Keratinocyte (primary cell): ENCODE measurements around the gene MLXIPL. TPM values are rescaled to one million over a fixed set of nuclear protein-coding genes. Genes with fewer than 3 reads are reported as not detected.

Source experiments
- DNase-seq: peaks from one replicate; pipeline ENCODE4 v3.0.0-alpha.2; 2011; ENCODE audit warnings: low read depth, missing footprints, low spot score
- FAIRE-seq: peaks from 2 replicates; lab custom pipeline; 2011; peaks lifted over from hg19 to GRCh38; lab: Jason Lieb, UNC
- H2AFZ ChIP-seq: 2 replicates; pipeline ENCODE4 v1.6.0; 2012; ENCODE audit warnings: low read length, control low read depth, inconsistent platforms; ENCODE audit not compliant: control insufficient read depth
- H3K27ac ChIP-seq: 2 replicates; pipeline ENCODE4 v1.5.1; 2011; ENCODE audit warnings: low read length; ENCODE audit not compliant: control insufficient read depth, insufficient read depth
- H3K27me3 ChIP-seq: 3 replicates; pipeline ENCODE4 v1.6.0; 2011; ENCODE audit warnings: low read length; ENCODE audit not compliant: control insufficient read depth, insufficient read depth; ENCODE audit errors: extremely low read depth
- H3K36me3 ChIP-seq, 2 experiments: 2 replicates in 1 of 2; 3 replicates in 1 of 2; pipeline ENCODE4 v1.5.1; 2011; ENCODE audit warnings: low read length in 2 of 2, mild to moderate bottlenecking in 1 of 2; ENCODE audit not compliant: control insufficient read depth in 2 of 2, insufficient read depth in 2 of 2; ENCODE audit errors: extremely low read depth in 1 of 2
- H3K4me1 ChIP-seq: 3 replicates; pipeline ENCODE4 v1.5.1; 2011; ENCODE audit warnings: low read length; ENCODE audit not compliant: control insufficient read depth, insufficient read depth; ENCODE audit errors: extremely low read depth
- H3K4me2 ChIP-seq: 3 replicates; pipeline ENCODE4 v1.6.0; 2011; ENCODE audit warnings: low read depth, low read length; ENCODE audit not compliant: control insufficient read depth, insufficient read depth; ENCODE audit errors: extremely low read depth
- H3K4me3 ChIP-seq, 3 experiments: fragments of 200-600 bp in 1 of 3; sonication (generic) in 1 of 3; 2 replicates in 2 of 3; 3 replicates in 1 of 3; pipeline ENCODE4 v1.5.1; 2011 to 2016; ENCODE audit warnings: low read length in 3 of 3, mild to moderate bottlenecking in 3 of 3, control low read depth in 2 of 3, inconsistent platforms in 1 of 3, low read depth in 1 of 3, mixed read lengths in 1 of 3, mixed run types in 1 of 3, moderate library complexity in 1 of 3; ENCODE audit not compliant: control insufficient read depth in 2 of 3, insufficient read depth in 2 of 3; ENCODE audit errors: extremely low read depth in 1 of 3
- H3K79me2 ChIP-seq: 2 replicates; pipeline ENCODE4 v1.6.0; 2012; ENCODE audit warnings: low read length; ENCODE audit not compliant: control insufficient read depth, insufficient read depth
- H3K9ac ChIP-seq: 3 replicates; pipeline ENCODE4 v1.6.0; 2011; ENCODE audit warnings: low read length; ENCODE audit not compliant: control insufficient read depth, insufficient read depth; ENCODE audit errors: extremely low read depth
- H3K9me1 ChIP-seq: 3 replicates; pipeline ENCODE4 v1.6.0; 2011; ENCODE audit warnings: low read length; ENCODE audit not compliant: control insufficient read depth, insufficient read depth; ENCODE audit errors: extremely low read depth
- H3K9me3 ChIP-seq: 2 replicates; pipeline ENCODE4 v1.5.1; 2012; ENCODE audit warnings: low read depth, low read length; ENCODE audit not compliant: control insufficient read depth
- H4K20me1 ChIP-seq: 3 replicates; pipeline ENCODE4 v1.6.0; 2011; ENCODE audit warnings: low read length; ENCODE audit not compliant: control insufficient read depth, insufficient read depth; ENCODE audit errors: extremely low read depth
- CTCF ChIP-seq, 3 experiments: IDR thresholded peaks in 1 of 3; conservative IDR thresholded peaks in 1 of 3; optimal IDR thresholded peaks in 1 of 3; 2 replicates in 2 of 3; 3 replicates in 1 of 3; pipeline versions ENCODE3 to v1.5.1; 2011; ENCODE audit warnings: low read length in 3 of 3, mild to moderate bottlenecking in 3 of 3, moderate library complexity in 2 of 3, control low read depth in 1 of 3, inconsistent platforms in 1 of 3; ENCODE audit not compliant: insufficient read depth in 2 of 3; ENCODE audit errors: extremely low read depth in 1 of 3
- EZH2 ChIP-seq: IDR thresholded peaks from one replicate; pipeline ENCODE4 v1.6.1; 2012; ENCODE audit warnings: inconsistent platforms, mild to moderate bottlenecking, low read length, moderate library complexity
- dilution Hi-C: fragments of 300-500 bp; cut with MboI; formaldehyde crosslinking; loops from one replicate; pipeline ENCODE4 v1.7.0; 2020; ENCODE audit warnings: low sequenced_read_pairs; ENCODE audit not compliant: extremely low pct_ligation_motif_present
- polyA plus RNA-seq, 5 experiments: library from polyadenylated mRNA; depleted of rRNA in 3 of 5; stranded (reverse) in 3 of 5; stranded (forward) in 1 of 5; unstranded in 1 of 5; fragments of >200 nt; gene quantifications; 1 replicate in 1 of 5; 2 replicates in 3 of 5; 3 replicates in 1 of 5; pipeline versions ENCODE4 v1.2.1 to v1.2.3, GENCODE V29; 2011 to 2012; ENCODE audit warnings: missing spikeins in 2 of 5, low read depth in 1 of 5, low replicate concordance in 1 of 5

The MLXIPL gene
- polyA plus RNA-seq, 1 donor (not counting 4 experiments of a cell fraction or from before 2014, with no cell fraction given) = 0.05 TPM

GRCh38 chr7:73645643-73646174 lies 21.4 kb upstream of the MLXIPL start:
- H3K79me2 ChIP-seq = no peaks in the 10 kb centered on the region
- peak overlapping the region; percentile 22 for H3K4me2 ChIP-seq
- DNase-seq (no peak), FAIRE-seq (peak; percentile 26)
- H4K20me1 ChIP-seq = no peaks in the 10 kb centered on the region
- dilution Hi-C loops = no loop called here
- H3K9me3 ChIP-seq = no peaks in the 10 kb centered on the region
- H3K27me3 ChIP-seq = peaks cover 41% of the 10 kb centered on the region
- no peak for TF ChIP-seq EZH2
- no peak overlapping the region for H3K9ac ChIP-seq
- no peak overlapping the region for H3K27ac ChIP-seq
- no peak overlapping the region for H2AFZ ChIP-seq
- H3K4me1 ChIP-seq = peaks cover 5% of the 10 kb centered on the region
- no peaks in the 10 kb centered on the region for H3K9me1 ChIP-seq
- H3K36me3 ChIP-seq = no peaks in the 10 kb centered on the region
- no peak overlapping the region for H3K4me3 ChIP-seq

- Histone ChIP-seq H3K9ac (no peak overlapping the region), H2AFZ (no peak overlapping the region), H3K4me1 (peaks cover 5% of the 10 kb centered on the region), H3K4me2 (no peak overlapping the region), H3K27me3 (peaks cover 37% of the 10 kb centered on the region), H3K4me3 (no peak overlapping the region), H3K36me3 (no peaks in the 10 kb centered on the region), H3K9me3 (no peaks in the 10 kb centered on the region), H3K27ac (no peak overlapping the region), H3K79me2 (no peaks in the 10 kb centered on the region), H4K20me1 (no peaks in the 10 kb centered on the region), H3K9me1 (no peaks in the 10 kb centered on the region)
- TF ChIP-seq CTCF (optimal IDR thresholded peaks at IDR 0.05 in 1 of 3, IDR thresholded peaks at IDR 0.05 in 1 of 3, conservative IDR thresholded peaks at IDR 0.05 in 1 of 3; ENCODE audit: extremely low read depth in 1 of 3, insufficient read depth in 2 of 3, low read length in 3 of 3) (no peak), EZH2 (no peak)
- no peak for DNase-seq
- FAIRE-seq = no peak
- dilution Hi-C loops = no loop called here
Measured at GRCh38 chr7:73644688-73645286, 20.5 kb upstream of the MLXIPL start.
